GM18519 (cell line): ENCODE measurements around the gene SLC39A12.
"Not testable (repeated sequence)": the region's sequence is repeated elsewhere in the genome, so short reads cannot be mapped to it uniquely, and the experiment has no call there.

Source experiments
- ATAC-seq: cut with Tn5 transposase; IDR thresholded peaks from one replicate; pipeline ENCODE4 v1.9.1; 2021; ENCODE audit warnings: mild to moderate bottlenecking, moderate library complexity; ENCODE audit not compliant: unreplicated experiment, low FRiP score

SLC39A12 gene

DNA sequence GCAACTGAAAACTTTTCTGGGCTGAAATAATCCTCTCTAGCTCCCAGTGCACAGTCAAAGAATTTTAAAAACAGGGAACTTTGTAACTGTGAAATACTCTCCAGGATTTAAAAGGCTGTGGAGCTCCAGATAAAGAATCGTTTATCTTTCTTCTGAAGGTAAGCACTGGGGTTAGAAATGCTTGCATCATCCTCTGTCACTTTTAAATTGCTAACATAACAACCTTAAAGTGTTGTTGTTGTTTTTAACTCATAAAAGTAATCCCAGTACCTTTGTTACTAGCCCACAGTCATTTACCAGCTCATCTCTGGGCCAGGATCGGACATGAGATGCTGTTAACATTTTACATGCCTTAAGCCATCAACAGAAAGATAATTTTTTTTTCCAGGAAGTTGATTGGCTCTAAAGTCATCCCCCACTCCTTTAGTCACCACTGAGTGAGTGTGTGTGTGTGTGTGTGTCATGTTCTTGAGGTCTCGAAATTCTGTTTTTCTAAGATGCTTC is at the start of gene SLC39A12:
Gene SLC39A12, plus strand, starts transcription at position 51 of the 504 bp plus-strand sequence. CDS start 1,359 bp downstream, outside the sequence.
- no peak for ATAC-seq

GRCh38 chr10:17904564-17904963 is 47.2 kb upstream of the SLC39A12 start:
- no peak for ATAC-seq

DNA sequence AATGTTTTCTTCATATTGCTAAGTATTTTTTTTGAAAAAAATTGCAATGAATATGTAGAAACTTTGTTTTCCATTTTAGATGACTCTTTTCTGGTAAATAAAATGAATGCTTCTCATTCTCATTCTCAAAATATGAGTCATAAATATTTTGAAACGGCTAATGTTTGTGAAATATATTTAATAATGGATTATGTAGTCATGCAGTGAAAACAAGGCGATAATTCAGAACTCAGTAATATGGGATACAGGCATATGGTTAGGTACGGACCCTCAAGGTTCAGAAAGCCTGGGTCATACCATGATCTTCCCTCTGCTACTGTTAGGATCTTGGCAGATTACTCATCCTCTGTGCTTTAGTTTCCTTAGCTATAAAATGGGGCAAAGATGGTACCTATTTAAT is 46.2 kb upstream of the SLC39A12 start:
- no peak for ATAC-seq

DNA sequence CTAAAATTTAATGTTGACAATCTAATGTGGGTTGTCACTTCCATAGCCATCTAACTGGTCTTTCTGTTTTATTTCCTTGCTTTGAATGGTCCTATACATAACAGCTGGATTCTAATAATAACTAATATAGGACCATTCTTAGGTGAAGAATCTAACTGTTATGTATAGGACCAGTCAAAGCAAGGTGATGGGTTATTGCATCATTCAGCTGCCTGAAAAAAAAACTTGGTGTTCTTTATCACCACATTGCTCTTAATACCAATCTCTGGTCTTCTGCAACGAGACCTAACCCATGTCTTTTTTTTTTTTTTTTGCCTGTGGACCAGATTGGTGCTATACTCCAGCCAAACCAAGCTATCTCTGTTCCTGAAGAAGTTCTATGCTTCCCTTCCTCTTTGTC is 45.7 kb upstream of the SLC39A12 start:
- no peak for ATAC-seq

- no peak for ATAC-seq
These were observed 44.1 kb upstream of the SLC39A12 start for GRCh38 chr10:17907641-17908040.

DNA sequence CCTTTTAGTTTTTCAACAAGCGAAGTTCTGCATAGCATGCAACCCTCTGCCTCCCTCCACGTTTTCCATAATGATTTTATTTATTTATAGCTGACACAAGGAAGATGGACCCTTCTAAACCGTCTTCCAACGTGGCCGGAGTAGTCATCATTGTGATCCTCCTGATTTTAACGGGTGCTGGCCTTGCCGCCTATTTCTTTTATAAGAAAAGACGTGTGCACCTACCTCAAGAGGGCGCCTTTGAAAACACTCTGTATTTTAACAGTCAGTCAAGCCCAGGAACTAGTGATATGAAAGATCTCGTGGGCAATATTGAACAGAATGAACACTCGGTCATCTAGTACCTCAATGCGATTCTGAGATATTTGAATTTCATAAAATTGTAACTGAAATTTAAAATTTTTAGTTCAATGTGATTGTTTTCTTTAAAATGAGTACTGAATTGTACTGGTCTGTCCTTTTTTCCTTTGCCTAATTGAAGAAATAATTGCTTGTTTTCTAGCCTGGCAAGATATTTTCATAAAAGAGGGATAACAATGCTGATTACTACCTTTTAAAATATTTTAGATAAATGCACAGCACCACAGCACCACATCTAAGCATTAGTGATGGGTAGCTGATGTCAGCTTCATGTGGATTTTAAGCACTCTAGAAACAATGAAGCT is 41.5 kb upstream of the SLC39A12 start:
- ATAC-seq: no peak

DNA sequence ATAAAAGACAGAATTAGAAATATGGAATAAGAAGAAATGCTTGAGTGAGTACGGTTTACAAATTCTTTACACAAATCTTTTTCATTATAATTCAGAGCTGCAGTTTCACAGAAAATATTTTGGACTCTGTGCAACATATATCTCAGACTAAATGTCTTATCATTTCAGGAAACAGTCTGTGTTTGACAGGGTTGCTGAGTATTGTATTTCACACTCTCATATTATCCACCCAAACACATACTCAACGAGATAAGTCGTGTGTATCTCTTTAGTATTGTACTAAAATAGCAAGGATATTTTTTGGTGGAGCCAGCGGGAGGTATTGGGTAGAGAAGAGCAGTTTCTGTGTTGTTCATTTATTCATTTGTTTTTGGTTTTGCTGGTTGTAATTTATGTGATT is 39.0 kb upstream of the SLC39A12 start:
- no peak for ATAC-seq

DNA sequence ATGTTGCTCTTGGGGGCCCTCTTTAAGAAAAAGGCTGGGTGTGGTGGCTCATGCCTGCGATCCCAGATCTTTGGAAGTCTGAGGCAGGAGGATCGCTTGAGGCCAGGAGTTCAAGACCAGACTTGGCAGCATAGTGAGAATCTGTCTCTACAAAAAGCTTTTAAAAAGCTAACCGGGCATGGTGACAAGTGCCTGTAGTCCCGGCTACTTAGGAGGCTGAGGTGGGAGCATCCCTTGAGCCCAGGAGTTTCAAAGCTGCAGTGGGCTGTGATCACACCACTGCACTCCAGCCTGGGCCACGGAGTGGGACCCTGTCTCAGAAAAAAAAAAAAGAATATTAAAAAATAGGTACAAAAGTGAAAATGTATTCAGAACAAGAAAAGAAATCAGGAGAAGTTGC is 38.1 kb upstream of the SLC39A12 start:
- no peak for ATAC-seq

GRCh38 chr10:17914169-17915045 is 37.3 kb upstream of the SLC39A12 start:
- no peak for ATAC-seq

DNA sequence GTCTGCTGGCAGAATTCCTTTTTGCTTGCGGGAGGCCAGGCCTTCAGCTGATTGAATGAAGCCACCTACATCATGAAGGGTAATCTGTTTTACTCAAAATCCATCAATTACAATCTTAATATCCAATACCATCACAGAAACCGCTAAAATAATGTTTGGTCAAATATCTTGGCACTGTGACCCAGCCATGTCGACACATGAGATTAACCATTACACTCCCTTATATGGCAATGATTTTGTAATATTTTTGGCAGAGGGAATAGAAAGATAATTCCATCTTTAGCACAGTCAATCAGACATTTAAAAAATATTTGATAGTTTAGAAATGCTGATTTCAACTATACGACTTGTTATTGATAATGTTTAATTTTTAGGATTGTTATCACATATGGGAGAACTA is 36.5 kb upstream of the SLC39A12 start:
- no peak for ATAC-seq

DNA sequence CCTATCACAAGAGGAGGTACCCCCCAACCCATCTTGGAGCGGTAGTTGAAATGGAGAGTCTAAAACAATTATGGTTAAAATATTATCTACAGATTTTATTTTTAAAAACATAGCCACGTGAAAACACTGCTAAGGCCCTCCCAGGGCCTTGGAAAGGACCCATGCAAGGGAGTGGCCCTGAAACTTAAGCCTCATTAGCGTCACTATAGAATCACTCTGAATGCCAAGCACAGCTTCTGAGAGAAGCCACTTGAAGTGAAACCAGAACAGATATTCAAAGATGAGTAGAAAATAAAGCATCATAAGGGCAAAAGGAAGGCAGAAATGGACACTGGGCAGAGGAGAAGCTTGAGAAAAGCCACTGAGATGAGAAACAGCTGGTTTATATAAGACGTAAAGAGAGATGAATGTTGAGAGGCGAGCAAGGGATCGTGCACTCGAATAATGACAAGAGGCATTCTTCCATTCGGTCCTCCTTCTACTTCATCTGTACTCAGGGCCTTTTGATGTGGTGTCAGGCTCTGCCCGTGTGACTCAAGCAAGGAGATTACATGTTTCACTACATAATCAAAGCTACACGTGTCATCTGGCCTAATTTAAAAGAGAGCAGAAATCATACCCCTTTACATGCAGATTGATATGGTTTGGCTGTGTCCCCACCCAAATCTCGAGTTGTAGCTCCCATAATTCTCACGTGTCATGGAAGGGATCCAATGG is 33.4 kb upstream of the SLC39A12 start:
- no peak for ATAC-seq

DNA sequence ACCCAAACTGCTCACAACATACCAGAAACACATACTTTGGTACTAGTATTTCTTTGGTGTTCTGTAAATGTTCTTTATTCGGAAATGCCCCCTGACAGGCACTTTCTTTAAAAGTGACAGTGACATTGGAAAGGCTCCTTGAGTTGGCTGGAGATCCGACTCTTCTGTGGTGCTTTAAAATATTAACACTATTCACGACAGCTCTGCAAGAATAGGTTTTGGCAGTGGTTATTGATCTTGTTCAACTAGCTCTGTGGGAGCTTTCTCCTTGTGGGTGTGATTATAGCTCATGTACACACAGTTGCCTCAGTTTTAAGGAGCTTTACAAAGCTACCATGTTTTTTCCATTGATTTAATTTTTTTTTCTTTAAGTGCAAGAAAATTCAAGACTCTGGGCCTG is 30.3 kb upstream of the SLC39A12 start:
- no peak for ATAC-seq

DNA sequence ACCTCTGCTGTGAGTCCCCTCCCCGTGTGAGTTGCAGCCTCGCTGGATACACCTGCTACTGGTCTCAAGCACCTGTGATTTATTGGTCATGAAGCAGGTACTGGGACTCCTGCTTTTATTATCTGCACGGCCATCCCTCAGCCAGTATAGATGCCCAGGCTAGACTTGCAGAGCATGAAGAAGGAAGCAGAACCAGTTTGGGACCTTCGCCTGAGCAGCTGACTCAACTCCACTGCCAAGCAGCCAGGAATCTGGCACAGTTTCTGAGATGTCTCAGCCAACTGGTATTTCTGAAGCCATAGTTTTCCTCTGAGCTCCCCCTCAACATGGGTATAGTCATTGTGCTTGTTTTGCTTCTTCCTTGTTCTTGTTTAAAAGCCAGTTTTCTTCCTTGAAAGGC is 28.0 kb upstream of the SLC39A12 start:
- ATAC-seq: no peak

- ATAC-seq: no peak
These were observed 8.5 kb upstream of the SLC39A12 start for GRCh38 chr10:17943033-17943745.

- ATAC-seq: not testable (repeated sequence)
These were observed 1.4 kb upstream of the SLC39A12 start for GRCh38 chr10:17950269-17950668.

GRCh38 chr10:17950726-17951125 is 992 bp upstream of the SLC39A12 start:
- no peak for ATAC-seq

DNA sequence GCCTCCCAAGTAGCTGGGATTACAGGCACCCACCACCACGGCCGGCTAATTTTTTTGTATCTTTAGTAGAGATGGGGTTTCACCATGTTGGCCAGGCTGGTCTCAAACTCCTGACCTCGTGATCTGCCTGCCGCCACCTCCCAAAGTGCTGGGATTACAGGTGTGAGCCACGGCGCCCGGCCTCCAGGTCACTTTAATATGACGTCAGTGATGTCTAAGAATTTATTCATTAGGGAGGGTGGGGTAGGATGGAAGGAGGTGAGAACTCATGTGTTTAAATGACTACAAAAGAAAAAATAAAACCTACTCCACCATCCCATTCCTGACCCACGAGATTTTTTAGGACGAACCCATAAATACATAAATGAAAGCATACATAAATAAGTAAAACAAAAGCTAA is 2.7 kb downstream of the SLC39A12 start:
- not testable (repeated sequence) for ATAC-seq

- no peak for ATAC-seq
These were observed 3.1 kb downstream of the SLC39A12 start for GRCh38 chr10:17954861-17955260.

DNA sequence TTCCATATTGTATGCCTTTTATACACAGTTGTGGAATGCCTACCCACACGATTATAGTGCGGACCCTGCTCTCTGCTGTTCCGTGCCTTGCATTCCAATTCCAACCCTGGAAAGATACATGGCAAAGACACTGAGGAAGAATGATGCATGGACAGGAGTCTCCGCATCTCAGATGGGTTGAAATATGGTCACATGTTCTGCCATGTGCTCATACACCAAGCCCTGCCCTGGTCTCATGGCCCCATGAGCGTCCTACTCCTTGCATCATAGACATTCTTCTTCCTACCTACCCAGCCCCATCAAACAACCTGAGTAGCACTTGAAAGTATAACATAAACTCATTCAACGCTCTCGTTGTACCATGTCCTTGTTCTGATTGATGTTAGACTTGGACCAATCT is 6.3 kb downstream of the SLC39A12 start:
- no peak for ATAC-seq

GRCh38 chr10:17959870-17960269 is 8.2 kb downstream of the SLC39A12 start:
- ATAC-seq: no peak
